HG02870 (cell line): ENCODE results near the gene PARP15.
A peak's percentile ranks its signal among the peaks of the same experiment; 100 is the strongest.
"Not testable (repeated sequence)": the region's sequence is repeated elsewhere in the genome, so short reads cannot be mapped to it uniquely, and the experiment has no call there.

ENCODE experiments used
- ATAC-seq: cut with Tn5 transposase; IDR thresholded peaks from one replicate; pipeline ENCODE4 v1.9.1; 2021; ENCODE audit warnings: mild to moderate bottlenecking, moderate library complexity; ENCODE audit not compliant: unreplicated experiment

Gene PARP15

DNA sequence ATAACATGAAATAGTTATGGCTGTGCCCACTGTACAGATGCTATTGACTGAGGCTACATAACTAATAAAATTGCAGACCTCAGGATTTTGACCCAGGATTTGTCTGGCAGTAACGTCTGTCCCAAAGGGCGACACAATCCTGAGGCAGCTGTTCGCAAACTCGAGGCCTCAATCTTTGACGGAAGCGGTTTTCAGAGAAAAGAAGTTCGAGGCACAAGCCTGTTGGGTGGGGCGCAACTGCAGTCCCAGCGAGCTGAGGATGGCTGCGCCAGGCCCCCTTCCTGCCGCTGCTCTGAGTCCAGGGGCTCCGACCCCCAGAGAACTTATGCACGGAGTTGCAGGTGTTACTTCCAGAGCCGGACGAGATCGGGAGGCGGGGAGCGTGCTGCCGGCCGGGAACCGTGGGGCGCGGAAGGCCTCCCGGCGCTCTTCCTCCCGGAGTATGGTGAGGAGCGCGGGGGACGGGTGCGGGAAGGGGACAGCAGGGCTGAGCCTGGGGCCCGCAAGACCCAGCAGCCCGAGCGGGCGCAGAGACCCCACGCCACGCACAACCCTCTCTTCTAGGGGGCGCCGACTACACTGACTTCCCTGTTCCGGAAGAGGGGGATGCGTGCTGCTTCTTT, at the start of gene PARP15:
TSS of gene PARP15 (plus strand) at position 242 of the 623 bp plus-strand sequence. CDS start at position 260, 18 bp downstream.
- ATAC-seq: no peak

DNA sequence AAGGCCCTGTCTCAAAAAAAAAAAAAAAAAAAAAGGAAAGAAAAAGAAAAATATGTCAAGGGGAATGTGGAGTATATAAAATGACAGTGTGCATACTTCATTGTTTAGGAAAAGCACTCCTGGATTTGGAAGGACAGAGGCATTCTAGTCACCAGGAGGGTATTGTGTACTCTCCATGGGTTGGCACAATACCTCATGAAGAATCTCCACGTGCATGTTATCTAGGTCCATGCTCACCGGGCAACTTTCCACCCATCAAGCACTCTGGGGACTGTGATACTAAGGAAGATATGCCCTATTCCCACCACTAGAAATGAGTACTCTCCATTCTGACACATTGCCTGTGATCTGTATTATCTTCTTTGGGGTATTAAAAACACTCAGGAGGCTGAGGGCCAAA, 47.3 kb upstream of the PARP15 start:
- no peak for ATAC-seq

DNA sequence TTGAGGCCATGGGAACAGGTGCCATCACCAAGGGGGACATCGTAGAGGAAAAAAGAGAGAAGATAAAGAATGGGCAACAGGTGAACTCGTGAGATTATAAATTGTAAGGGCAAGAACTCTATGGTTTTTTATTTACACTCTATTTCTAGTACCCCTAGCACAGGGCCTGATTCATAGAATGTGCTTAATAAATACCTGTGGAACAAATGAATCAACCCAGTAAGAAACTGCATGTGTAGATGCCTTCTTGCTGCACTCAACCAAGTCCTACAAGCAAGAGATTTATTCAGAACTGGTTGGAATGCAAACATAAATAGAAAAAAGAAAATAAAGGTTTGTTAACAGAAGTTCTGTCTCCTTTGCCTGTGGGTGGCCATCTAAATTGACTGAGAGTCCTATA, 44.0 kb upstream of the PARP15 start:
- no peak for ATAC-seq

DNA sequence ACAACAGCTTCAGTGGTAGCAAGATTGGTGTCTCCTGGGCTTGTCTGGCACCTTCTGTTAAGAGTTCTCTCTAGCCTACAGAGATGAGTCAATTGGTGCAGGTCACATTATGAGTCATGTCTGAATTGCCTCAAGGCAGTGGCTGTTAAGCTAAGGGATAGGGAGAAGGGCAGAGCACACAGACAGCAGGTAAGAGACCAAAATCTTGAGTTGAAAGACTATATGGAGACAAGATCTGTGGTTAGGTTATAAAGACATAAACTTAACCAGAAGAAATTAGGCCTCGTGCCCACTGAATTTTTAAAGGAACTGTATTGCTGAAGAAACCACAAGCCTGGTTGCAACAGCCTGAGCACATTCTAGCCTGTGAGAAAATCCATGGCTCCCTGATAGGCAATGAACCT, 43.5 kb upstream of the PARP15 start:
- peak; percentile 100 for ATAC-seq

DNA sequence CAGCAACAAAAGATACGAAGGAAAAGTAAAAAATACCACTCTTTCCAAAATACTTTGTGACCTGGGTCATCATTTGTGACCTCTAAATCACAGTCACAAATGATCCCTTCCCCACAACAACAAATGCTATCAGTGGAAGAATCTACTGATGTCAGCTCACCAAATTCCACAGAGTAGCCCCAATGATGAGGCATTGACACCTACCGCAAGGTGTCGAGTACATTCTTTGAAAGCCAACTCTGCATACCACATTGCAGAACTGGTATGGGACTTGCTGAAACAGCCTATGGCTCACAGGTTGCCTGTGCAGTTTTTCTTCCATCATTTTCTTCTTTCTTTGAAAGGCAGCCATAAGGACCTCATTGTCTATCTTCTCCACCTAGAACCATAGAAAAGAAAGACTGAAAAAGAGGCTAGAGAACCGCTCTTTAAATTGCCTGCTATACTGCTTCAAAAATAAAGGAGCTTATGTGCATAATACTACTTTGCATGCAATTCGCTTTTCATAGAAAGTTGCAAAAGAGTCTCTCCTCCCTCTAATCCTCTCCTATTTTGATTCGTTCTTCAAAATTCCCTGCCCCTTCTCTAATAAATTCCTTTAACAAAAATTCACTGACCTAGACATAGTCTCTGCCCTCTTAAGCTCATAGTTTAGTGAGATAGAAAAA, 41.4 kb upstream of the PARP15 start:
- ATAC-seq: no peak

DNA sequence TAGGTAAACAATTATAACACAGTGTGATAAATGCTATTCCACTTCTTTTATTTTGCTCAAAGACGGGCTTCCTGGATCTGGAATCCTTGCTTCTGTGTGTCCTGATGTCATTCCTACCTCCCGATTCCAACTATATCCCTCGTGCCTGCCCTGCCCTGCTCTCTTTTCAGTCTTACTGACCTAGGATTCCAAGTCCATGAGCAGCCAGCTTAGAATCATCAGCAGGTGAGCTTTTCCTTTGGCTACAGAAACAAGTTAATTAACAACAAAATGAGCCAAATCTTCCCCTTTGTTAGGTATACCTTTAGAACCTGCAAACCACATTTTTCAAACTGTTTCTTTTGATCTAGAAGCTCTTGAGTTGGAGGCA, 40.8 kb upstream of the PARP15 start:
- ATAC-seq: no peak

DNA sequence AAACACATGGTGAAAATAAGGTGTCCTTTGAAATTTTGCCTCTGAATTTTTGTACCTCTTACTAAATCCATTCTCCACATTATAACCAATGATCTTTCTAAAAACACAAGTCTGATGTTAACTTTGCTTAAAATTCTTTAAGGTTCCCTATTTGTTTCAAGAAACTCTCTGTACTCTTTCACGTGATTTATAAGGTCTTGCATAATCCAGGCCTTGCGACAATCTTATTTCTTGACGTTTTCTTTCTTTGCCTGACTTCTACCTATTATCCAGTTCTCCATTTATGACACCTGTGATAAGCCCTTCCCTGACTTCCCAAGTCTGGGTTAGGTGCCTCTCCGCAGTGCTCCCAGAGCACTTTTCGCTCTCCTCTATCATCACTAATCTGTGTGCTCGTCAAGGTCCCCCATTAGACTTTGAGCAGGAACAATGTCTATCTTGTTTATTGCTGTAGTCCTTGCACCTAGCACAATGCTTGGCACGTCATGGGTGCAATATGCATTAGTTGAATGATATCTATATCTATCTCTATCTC, 38.4 kb upstream of the PARP15 start:
- no peak for ATAC-seq

DNA sequence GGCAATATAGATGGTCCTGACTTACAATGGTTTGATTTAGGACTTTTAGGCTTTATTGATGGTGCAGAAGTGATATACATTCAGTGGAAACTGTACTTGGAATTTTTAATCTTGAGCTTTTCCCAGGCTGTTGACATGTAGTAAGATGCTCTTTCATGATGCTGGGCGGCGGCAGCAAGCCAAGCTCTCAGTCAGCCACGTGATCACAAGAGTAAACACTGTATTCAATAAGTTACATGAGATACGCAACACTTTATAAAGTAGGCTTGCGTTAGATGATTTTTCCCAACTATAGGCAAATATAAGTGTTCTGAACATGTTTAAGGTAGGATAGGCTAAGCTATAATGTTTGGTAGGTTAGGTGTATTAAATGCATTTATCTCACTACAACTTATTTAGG, 31.3 kb upstream of the PARP15 start:
- no peak for ATAC-seq

DNA sequence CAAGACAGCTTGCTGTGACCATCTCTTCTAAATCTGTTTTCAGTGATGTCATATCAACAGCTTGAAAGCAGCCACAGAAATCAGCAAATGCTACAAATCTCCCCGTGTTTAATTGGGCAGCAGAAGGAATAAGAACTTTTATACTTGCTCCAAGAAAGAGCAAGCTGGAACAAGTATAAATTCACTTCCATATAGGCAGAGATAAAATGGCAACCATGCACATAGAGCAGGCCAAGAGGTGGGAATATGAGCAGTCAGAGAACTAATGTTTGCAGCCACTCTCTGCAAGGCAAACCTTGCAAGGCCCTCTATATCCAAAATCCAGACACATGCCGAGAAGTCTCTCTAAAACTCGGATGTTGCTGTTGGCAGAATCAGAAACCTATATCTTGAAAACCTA, 29.4 kb upstream of the PARP15 start:
- no peak for ATAC-seq

DNA sequence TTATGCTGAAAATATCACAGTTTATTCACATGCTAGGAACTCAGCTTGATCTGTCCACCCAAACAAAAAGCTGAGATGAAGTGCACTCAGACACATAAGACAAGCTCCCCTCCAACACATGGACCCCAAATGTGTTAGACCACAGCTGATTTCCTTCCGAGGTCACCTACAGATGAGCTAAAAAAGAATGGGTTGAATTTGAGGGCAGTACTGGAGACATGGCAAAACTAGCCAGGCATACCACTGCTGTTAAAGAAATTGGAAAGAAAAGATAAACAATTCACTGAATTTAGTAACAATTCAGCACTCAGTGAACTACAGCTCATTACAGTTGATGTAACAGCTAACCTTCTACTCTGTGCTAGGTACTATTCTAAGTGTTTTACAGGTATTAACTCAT, 28.8 kb upstream of the PARP15 start:
- ATAC-seq: no peak

DNA sequence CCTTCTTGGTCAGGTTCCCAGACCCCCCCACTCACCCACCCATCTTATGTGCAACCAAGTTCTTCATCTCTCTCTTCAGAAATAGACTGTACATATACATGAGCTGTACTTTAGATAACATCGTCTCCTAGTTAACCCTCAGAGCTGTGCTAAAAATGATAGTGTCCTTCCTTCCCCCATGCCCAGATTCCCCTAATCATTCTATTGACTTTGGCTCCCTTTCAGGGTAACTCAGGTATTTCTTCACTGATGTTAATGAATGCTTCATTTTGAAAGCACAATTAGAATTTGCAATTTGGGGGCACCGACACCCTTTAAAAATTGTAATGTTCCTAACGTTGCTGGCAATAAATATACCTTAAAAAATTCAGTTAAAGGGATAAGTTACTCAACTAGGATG, 24.3 kb upstream of the PARP15 start:
- ATAC-seq: no peak

DNA sequence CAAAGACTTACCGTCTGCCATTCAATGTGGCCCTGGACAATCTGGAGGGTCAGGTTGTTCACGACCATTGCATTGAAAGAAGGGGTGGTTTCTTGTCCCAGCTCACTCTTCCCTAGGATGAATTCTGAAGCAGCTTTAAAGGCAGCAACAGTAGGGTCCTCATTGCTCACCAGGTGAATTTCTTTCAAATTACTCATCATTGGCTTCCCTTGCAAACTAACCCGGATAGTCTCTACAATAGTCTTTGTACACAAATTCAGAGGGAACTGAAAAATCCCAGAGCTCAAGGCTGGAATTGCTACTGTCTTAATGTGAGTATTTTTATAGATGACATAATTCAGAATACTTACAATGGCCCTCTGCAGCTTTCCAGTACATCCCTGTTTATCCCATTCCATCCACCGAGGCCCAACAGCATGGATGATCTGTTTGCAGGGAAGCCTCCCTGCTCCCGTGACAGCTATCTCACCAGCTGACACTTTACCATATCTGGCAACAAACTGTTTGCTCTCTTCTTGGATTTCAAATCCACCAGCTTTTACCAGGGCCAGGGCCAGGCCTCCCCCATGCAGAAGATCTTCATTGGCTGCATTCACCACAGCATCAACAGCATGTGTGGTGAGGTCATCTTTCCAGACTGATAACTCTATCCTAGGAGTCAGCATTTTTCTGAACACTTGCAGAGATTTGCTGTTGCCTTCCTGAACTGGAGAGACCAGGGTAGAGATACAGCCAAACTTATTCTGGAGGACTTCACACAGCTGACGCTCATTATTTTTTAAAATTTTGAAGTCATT, 22.0 kb upstream of the PARP15 start:
- no peak for ATAC-seq

DNA sequence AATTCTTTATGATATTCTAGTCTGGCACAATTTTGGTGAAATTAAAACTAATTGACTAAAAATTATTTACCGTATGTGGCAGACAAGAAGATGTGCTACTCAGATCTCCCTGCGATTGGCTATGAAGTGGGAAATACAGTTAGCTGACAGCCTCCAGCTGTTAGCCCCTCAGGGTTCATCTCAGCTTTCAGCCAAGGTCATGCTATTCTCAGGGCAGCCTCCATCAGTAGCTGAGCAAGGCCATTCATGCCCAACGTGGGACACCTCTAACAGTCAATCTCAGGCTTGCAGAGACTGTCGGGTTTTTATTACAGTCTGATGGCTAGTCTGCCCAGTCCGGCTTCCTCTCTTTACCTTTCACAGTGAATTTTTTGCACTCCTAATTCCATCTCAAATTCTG, 20.1 kb upstream of the PARP15 start:
- no peak for ATAC-seq

DNA sequence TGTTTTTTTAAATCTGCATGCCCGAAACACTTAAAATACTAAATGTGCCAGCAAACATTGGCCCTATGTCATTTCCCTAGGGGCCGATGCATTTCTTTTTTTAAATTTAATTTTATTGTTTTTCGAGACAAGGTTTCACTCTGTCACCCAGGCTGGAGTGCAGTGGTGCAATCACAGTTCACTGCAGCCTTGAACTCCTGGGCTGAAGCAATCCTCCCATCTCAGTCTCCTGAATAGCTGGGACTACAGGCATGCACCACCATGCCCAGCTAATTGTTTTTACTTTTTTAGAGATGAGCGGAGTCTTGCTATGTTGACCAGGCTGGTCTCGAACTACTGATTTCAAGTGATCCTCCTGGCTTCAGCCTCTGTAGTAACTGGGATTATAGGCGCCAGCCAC, 18.8 kb upstream of the PARP15 start:
- ATAC-seq: no peak

DNA sequence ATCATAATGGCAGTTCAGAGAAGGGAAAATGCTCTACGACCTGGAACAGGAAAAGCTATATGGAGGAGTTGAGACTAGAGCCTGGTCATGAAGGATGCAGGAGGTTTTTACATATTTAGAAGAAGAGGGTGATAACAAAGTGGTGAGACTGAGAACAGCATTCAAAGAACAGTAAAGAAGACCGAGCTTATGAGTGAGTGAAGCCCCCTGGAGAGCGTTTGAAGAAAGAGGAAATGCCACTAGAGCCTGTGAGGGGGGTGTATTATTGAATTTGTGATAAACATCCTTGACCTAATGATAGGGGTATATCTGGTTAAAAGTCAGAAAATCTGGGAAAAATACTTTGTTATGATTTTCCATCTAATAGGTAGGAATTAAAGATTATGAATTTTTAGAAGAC, 17.5 kb upstream of the PARP15 start:
- ATAC-seq: no peak

DNA sequence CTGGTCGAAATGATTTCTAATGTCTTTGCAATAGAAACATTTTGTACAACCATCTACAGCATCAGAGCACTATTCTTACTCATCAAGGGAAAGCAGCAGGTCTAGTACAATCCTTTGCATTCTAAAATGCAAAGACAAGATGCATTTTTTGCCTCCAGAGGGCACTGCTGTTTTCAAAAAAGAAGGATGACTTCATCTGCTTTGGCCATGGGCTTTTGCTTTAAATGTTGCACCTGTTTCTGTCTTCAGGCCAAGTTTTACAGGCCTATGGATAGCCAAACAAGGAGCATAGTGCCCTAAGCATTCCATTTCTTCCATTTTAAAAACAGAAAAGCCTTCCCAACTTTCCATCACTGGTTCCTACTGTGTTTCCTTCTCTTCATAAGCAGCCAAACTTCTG, 16.8 kb upstream of the PARP15 start:
- no peak for ATAC-seq

DNA sequence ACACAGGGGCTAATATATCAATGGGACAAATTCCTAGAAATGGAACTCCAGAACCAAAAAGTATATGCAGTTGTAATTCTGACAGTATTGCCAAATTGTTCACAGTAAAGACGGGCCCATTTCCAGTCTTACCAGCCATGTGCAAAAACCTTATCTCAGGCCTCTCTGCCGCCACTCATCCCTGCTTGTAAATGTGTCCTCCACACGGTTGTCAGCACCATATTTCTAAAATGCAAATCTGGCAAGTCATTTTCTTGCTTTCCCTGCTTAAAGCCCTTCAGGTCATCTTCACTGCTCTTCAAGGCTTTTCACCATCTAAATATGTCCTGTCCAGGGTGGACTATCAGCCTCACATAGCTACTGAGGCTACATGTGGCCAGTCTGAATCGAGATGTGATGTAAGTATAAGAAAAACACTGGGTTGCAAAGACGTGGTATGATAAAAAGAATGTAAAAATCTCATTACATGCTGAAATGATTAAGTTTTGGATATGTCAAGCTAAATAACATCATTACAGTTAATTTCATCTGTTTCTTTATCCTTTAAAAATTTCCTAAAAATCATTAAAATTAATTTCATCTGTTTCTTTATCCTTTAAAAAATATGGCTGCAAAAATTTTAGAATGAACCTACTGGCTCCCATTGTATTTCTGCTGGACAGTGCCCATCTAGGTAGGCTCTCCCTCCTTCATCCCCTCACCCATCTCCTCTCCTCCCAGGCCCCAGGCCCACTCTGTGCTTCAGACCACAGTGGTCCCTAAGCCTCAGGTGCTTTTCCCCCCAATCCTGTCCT, 14.3 kb upstream of the PARP15 start:
- no peak for ATAC-seq

DNA sequence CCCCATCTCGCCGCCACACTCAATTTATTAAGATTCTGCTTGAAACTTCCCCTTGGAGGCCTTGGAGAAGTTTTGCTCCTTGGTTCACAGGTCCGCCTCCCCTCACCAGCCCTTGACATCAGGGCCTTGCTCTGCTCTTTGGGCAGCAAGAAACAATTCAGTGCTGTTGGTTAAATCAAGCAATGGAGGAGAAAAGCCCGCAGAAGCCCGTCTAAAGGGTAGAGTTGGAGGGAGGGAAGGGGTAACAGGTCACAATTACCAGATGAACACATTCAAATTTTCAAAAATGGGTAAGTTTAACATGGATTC, 13.8 kb upstream of the PARP15 start:
- ATAC-seq: no peak

DNA sequence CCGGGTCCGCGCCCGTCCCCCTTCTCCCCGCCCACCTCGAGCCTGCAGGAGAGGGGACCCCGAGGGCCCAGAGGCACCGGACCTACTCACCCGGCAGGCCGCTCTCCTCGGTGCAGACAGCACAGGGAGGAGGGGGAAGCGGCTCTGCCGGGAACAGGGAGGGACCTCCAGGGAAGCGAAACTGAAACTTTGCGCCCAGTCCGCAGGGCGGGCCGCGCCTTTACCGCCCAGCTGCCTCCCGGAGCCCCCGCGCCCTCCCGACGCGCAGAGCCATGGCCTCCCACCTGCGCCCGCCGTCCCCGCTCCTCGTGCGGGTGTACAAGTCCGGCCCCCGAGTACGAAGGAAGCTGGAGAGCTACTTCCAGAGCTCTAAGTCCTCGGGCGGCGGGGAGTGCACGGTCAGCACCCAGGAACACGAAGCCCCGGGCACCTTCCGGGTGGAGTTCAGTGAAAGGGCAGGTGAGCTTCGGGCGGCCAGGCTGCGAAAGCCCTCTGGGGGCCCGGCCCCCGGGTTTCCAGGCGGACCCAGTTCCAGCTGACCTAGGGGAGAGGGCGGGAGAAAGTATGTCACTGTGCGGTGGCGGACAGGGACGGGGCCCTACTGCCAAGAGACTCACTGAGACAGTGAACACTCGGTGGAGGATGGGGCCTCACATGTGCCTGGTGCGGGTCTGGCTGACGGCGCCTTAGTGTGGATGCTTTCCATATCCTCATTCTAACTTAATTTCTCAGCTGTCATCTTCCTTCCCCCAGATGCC, 13.1 kb upstream of the PARP15 start, which contains the start of the genes DTX3L and PARP9:
TSS of gene DTX3L (plus strand) at position 184 of the 758 bp plus-strand sequence. CDS start at position 273, 89 bp downstream.
TSS of gene PARP9 (minus strand) at position 146 of the 758 bp plus-strand sequence. CDS start 4,680 bp downstream, outside the sequence.
- peak; percentile 59 for ATAC-seq

DNA sequence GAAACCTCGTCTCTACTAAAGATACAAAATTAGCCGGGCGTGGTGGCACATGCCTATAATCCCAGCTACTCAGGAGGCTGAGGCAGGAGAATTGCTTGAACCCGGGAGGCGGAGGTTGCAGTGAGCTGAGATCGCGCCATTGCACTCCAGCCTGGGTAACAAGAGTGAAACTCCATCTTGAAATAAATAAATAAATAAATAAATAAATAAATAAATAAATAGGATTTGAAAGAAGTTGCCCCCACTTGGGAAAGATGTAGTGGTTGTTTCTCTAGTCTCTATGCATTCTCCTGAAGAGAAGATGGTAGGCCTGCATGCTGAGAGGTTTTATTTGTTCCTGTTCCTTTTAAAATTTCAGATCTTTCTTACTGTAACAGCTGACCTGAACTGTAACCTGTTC, 9.3 kb upstream of the PARP15 start:
- not testable (repeated sequence) for ATAC-seq
